Smooth muscle cell (in vitro differentiated cells): ENCODE data around the gene CST2. TPM values are rescaled to one million over a fixed set of nuclear protein-coding genes. Genes with fewer than 3 reads are reported as not detected.
A peak's percentile ranks its signal among the peaks of the same experiment; 100 is the strongest.
"Not testable (repeated sequence)": the region's sequence is repeated elsewhere in the genome, so short reads cannot be mapped to it uniquely, and the experiment has no call there.

Experiments used
- DNase-seq: peaks from one replicate; lab custom pipeline; 2025; ENCODE audit not compliant: unreplicated experiment; lab: John Stamatoyannopoulos, UW
- H2AFZ ChIP-seq: fragments of 200-600 bp; sonication (generic); 2 replicates; pipeline ENCODE4 v1.6.0; 2016; ENCODE audit warnings: antibody characterized with exemption, low read depth, mild to moderate bottlenecking
- H3F3A ChIP-seq: fragments of 200-600 bp; sonication (generic); 2 replicates; pipeline ENCODE4 v1.6.0; 2017; ENCODE audit warnings: antibody characterized with exemption, low read depth
- H3K27ac ChIP-seq: fragments of 200-600 bp; sonication (generic); 2 replicates; pipeline ENCODE4 v1.5.1; 2016; ENCODE audit warnings: low read depth, mild to moderate bottlenecking
- H3K27me3 ChIP-seq: fragments of 200-600 bp; sonication (generic); 2 replicates; pipeline ENCODE4 v1.6.1; 2016; ENCODE audit warnings: low read depth, mild to moderate bottlenecking
- H3K36me3 ChIP-seq: fragments of 200-600 bp; sonication (generic); 2 replicates; pipeline ENCODE4 v1.5.1; 2016; ENCODE audit warnings: low read depth
- H3K4me1 ChIP-seq: fragments of 200-600 bp; sonication (generic); 2 replicates; pipeline ENCODE4 v1.5.1; 2016; ENCODE audit warnings: low read depth
- H3K4me2 ChIP-seq: fragments of 200-600 bp; sonication (generic); 2 replicates; pipeline ENCODE4 v1.6.0; 2016; ENCODE audit warnings: mild to moderate bottlenecking
- H3K4me3 ChIP-seq: fragments of 200-600 bp; sonication (generic); 2 replicates; pipeline ENCODE4 v1.5.1; 2016; ENCODE audit warnings: mild to moderate bottlenecking
- H3K79me2 ChIP-seq: fragments of 200-600 bp; sonication (generic); 2 replicates; pipeline ENCODE4 v1.6.0; 2016; ENCODE audit warnings: low read depth, mild to moderate bottlenecking
- H3K9ac ChIP-seq: fragments of 200-600 bp; sonication (generic); 2 replicates; pipeline ENCODE4 v1.6.0; 2016; ENCODE audit warnings: low read depth
- H3K9me3 ChIP-seq: fragments of 200-600 bp; sonication (generic); replicated peaks from 2 replicates; pipeline ENCODE4 v1.5.1; 2016; ENCODE audit warnings: low read depth
- H4K20me1 ChIP-seq: fragments of 200-600 bp; sonication (generic); 2 replicates; pipeline ENCODE4 v1.6.0; 2016; ENCODE audit warnings: low read depth
- WGBS: methylation state at CpG from one replicate; pipeline ENCODE4 v1.1.7; 2016; ENCODE audit warnings: low lambda C conversion rate; 5-methylcytosine and 5-hydroxymethylcytosine counted together
- polyA plus RNA-seq: library from polyadenylated mRNA; unstranded; fragments of >200 nt; fragmentation: Nextera tagmentation; extraction: Ambion mirVana; gene quantifications from 2 replicates; pipeline ENCODE4 v1.2.1, GENCODE V29; 2016
- total RNA-seq: library from RNA; depleted of rRNA; stranded (reverse); fragments of >200 nt; gene quantifications from 2 replicates; pipeline ENCODE4 v1.2.3, GENCODE V29; 2014
- TF ChIP-seq, protein P1 (sequence below): fragments of 200-600 bp; sonication (generic); IDR thresholded peaks from 2 replicates; pipeline ENCODE4 v1.5.1; 2017; ENCODE audit warnings: borderline replicate concordance, mild to moderate bottlenecking, antibody characterized with exemption; ENCODE audit not compliant: insufficient read depth, poor library complexity, severe bottlenecking

Gene CST2
- total and polyA plus RNA-seq, 2 experiments from 2014 or later, result 2.0 TPM; not detected in 1

DNA sequence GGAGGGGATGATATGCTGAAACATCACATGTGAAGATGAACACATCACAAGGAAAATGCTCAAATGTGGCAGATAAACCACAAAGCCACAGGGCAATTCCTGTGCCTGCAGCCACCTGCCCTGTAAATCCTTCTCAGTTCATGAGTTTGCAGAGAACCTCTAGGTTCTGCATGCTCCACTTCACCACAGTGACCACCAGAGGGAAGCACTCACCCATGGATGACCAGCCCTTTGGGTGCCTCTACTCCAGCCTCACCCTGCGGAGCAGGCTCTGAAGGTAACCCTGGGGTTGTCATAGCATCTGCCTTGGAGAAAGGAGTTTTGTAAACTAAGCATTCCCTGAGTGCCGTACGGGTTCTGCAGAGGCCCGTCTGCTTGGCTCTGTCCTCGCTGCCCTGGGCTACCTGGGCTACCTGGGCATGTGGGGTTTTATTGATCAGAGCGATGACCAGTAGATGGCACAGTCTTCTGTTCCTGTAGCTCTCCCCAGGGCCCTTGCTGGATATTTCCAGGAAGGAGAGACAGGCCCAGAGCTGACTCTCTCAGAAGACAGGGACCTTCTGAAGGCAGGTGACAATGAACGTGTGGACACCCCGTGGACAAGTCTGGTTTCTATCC lies 44.1 kb downstream of the CST2 start:
- WGBS, result 63% methylated on average over 8 of the region's 8 CpGs
- H3K4me3 ChIP-seq, result no peak overlapping the region

DNA sequence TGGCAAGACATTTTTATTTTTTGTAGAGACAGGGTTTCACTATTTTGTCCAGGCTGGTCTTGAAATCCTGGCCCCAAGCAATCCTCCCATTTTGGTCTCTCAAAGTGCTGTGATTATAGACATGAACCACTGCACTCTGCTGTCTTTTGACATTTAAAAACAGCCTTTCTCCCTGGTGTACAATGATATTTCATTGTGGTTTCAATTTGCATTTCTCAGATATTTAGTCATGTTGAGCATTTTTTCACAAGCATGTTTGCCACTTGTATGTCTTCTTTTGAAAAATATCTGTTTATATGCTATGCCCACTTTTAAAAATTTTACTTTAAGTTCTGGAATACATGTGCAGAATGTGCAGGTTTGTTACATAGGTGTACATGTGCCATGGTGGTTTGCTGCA lies 47.9 kb downstream of the CST2 start:
- H3K27me3 ChIP-seq, H3K9me3 ChIP-seq, H4K20me1 ChIP-seq, H3K4me1 ChIP-seq, H3K4me3 ChIP-seq, H3K27ac ChIP-seq, H3K9ac ChIP-seq, H2AFZ ChIP-seq, H3K79me2 ChIP-seq, H3F3A ChIP-seq, DNase-seq, H3K4me2 ChIP-seq, H3K36me3 ChIP-seq: not testable (repeated sequence)

More for the DNA sequence above, 44.1 kb downstream of the CST2 start:
- TF ChIP-seq, protein P1, sequence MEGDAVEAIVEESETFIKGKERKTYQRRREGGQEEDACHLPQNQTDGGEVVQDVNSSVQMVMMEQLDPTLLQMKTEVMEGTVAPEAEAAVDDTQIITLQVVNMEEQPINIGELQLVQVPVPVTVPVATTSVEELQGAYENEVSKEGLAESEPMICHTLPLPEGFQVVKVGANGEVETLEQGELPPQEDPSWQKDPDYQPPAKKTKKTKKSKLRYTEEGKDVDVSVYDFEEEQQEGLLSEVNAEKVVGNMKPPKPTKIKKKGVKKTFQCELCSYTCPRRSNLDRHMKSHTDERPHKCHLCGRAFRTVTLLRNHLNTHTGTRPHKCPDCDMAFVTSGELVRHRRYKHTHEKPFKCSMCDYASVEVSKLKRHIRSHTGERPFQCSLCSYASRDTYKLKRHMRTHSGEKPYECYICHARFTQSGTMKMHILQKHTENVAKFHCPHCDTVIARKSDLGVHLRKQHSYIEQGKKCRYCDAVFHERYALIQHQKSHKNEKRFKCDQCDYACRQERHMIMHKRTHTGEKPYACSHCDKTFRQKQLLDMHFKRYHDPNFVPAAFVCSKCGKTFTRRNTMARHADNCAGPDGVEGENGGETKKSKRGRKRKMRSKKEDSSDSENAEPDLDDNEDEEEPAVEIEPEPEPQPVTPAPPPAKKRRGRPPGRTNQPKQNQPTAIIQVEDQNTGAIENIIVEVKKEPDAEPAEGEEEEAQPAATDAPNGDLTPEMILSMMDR, result peak; percentile 53
- H3K27me3 ChIP-seq, result no peaks in the 10 kb centered on the region
- no peaks in the 10 kb centered on the region for H3K79me2 ChIP-seq
- H3K9ac ChIP-seq, result no peak overlapping the region
- H3K36me3 ChIP-seq, result no peaks in the 10 kb centered on the region
- no peak overlapping the region for H3K4me2 ChIP-seq
- no peaks in the 10 kb centered on the region for H3K4me1 ChIP-seq
- no peak for DNase-seq
- no peak overlapping the region for H3K27ac ChIP-seq
- no peaks in the 10 kb centered on the region for H4K20me1 ChIP-seq
- no peaks in the 10 kb centered on the region for H3F3A ChIP-seq
- no peaks in the 10 kb centered on the region for H3K9me3 ChIP-seq
- no peak overlapping the region for H2AFZ ChIP-seq

DNA sequence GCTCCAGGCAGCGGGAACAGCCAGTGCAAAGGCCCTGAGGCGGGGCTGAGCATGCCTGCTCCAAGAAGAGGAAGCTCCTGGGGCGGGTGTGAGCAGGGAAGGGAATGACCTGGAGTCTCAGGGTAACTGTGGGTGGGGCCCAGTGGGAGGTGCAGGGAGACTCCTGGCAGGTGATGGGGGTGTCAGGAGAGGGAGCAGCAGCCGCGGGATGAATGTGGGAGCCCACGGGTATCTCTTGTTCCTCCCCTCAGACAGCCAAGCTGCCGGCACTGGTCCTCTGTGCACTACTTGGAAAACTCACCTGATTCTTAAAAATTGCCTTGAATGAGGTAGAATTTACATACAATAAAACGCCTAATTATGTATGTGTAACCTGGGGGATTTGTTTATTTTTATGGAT lies 49.1 kb downstream of the CST2 start:
- not testable (repeated sequence) for DNase-seq, H3K4me2 ChIP-seq, H3K4me3 ChIP-seq, H3K9me3 ChIP-seq, H3K27ac ChIP-seq, H3K9ac ChIP-seq, H2AFZ ChIP-seq, H3K79me2 ChIP-seq, H3K36me3 ChIP-seq, H3K27me3 ChIP-seq, H4K20me1 ChIP-seq, H3K4me1 ChIP-seq, H3F3A ChIP-seq
- 87% methylated on average over 4 of the region's 8 CpGs for WGBS

DNA sequence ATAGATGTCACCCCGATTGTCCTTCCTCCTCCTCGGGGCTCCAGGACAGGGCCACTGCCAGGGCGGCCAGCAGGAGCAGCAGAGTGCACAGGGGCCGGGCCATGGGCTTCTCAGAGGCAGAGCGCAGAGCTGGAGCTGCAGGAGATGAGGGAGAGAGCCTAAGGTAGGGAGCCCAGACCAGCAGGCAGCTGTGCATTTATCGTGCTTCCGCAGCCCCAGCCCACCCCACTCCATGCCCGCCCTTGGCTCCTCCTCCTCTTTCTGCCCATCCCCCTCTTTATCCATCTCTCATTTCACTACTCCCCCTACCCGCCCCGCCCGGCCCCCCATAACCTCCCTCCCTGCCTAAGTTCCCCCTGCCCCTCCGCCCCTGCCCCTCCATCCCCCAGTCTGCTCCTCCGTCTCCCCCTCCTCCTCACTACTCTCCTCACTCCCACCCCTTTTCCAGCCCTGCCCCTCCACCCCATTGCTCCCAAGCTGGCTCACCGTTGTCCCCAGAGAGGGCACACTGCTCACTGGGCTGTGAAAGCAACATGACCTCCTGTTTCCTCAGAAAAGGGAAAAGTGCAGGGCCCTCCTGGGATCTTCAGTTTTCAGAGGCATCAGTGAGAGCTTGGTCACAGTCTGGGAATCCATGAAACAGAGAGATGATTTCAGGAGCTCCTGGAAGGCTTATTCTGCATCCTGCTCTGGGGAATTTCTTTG lies 50.3 kb downstream of the CST2 start:
- Histone ChIP-seq H3K27me3 (peaks cover 10% of the 10 kb centered on the region), H3K9me3 (no peaks in the 10 kb centered on the region), H2AFZ (no peak overlapping the region), H3K4me2 (no peak overlapping the region), H3K36me3 (no peaks in the 10 kb centered on the region), H3F3A (no peaks in the 10 kb centered on the region), H4K20me1 (no peaks in the 10 kb centered on the region), H3K9ac (no peak overlapping the region), H3K4me1 (peaks cover 7% of the 10 kb centered on the region), H3K79me2 (no peaks in the 10 kb centered on the region), H3K4me3 (no peak overlapping the region), H3K27ac (no peak overlapping the region)
- 54% methylated on average over 10 of the region's 14 CpGs for WGBS
- DNase-seq, result no peak
- TF ChIP-seq, protein P1, result no peak
